HG02970 (cell line): ENCODE measurements around the gene PDE3B.
"Not testable (repeated sequence)": the region's sequence is repeated elsewhere in the genome, so short reads cannot be mapped to it uniquely, and the experiment has no call there.

Experiments used
- ATAC-seq: cut with Tn5 transposase; IDR thresholded peaks from one replicate; pipeline ENCODE4 v1.9.1; 2021; ENCODE audit warnings: mild to moderate bottlenecking, moderate library complexity, moderate number of reproducible peaks; ENCODE audit not compliant: unreplicated experiment, low FRiP score

Gene PDE3B

GRCh38 chr11:14740539-14740938 lies 96.9 kb downstream of the PDE3B start:
- ATAC-seq, result not testable (repeated sequence)

GRCh38 chr11:14741195-14741594 lies 97.6 kb downstream of the PDE3B start:
- no peak for ATAC-seq

- ATAC-seq, result no peak
Measured at GRCh38 chr11:14742849-14743559, 99.4 kb downstream of the PDE3B start.

GRCh38 chr11:14743667-14744066 lies 100.1 kb downstream of the PDE3B start:
- ATAC-seq, result not testable (repeated sequence)

GRCh38 chr11:14746857-14747395 lies 103.3 kb downstream of the PDE3B start:
- no peak for ATAC-seq

GRCh38 chr11:14748090-14748489 lies 104.5 kb downstream of the PDE3B start:
- ATAC-seq, result no peak

- no peak for ATAC-seq
Measured at GRCh38 chr11:14750911-14751310, 107.3 kb downstream of the PDE3B start.

GRCh38 chr11:14751975-14752407 lies 108.4 kb downstream of the PDE3B start:
- ATAC-seq, result no peak

- ATAC-seq, result no peak
Measured at GRCh38 chr11:14755140-14755539, 111.5 kb downstream of the PDE3B start.

GRCh38 chr11:14756349-14756748 lies 112.7 kb downstream of the PDE3B start:
- no peak for ATAC-seq

GRCh38 chr11:14759300-14760012 lies 115.9 kb downstream of the PDE3B start:
- ATAC-seq, result not testable (repeated sequence)

GRCh38 chr11:14764179-14764578 lies 120.6 kb downstream of the PDE3B start:
- no peak for ATAC-seq

GRCh38 chr11:14764579-14765527 lies 121.2 kb downstream of the PDE3B start:
- peak; percentile 89 for ATAC-seq

GRCh38 chr11:14766585-14766984 lies 123.0 kb downstream of the PDE3B start:
- no peak for ATAC-seq

GRCh38 chr11:14768526-14769188 lies 125.1 kb downstream of the PDE3B start:
- ATAC-seq, result no peak

GRCh38 chr11:14773755-14774154 lies 130.2 kb downstream of the PDE3B start:
- ATAC-seq, result no peak

- no peak for ATAC-seq
Measured at GRCh38 chr11:14774721-14775120, 131.1 kb downstream of the PDE3B start.

- no peak for ATAC-seq
Measured at GRCh38 chr11:14775897-14776296, 132.3 kb downstream of the PDE3B start.

GRCh38 chr11:14778460-14778859 lies 134.9 kb downstream of the PDE3B start:
- not testable (repeated sequence) for ATAC-seq

GRCh38 chr11:14783788-14784187 lies 140.2 kb downstream of the PDE3B start:
- no peak for ATAC-seq
